Measurements from ENCODE around the gene KDM2A. TPM values are rescaled to one million over a fixed set of nuclear protein-coding genes. Genes with fewer than 3 reads are reported as not detected.
A peak's percentile ranks its signal among the peaks of the same experiment; 100 is the strongest.

KDM2A gene
- total and polyA plus RNA-seq, 2 donors (not counting 1 experiment from before 2014, with no cell fraction given): 132 to 229 TPM

- Mint-ChIP-seq H3K27ac (no peak overlapping the region), H3K4me3 (peak overlapping the region; percentile 61), H3K27me3 (peaks cover 12% of the 10 kb centered on the region), H3K9me3 (ENCODE audit: insufficient read depth) (no peaks in the 10 kb centered on the region), H3K4me1 (peaks cover 4% of the 10 kb centered on the region)
- intact Hi-C loops (cut with micrococcal nuclease): no loop called here
- ChIA-PET CTCF (interaction anchor here (0.7 to 2.0 kb wide), 6 partner anchors 10 to 376 kb away, joined by 3 to 6 read pairs (median 4); no protein-coding TSS in a partner anchor), POLR2A (no interaction called here)
- Histone ChIP-seq H3K4me1 (ENCODE audit: control insufficient read depth in 2 of 2, insufficient read depth in 2 of 2, low read length in 2 of 2) (peaks cover 6 to 7% of the 10 kb centered on the region in 2 donors), H3K9ac (ENCODE audit: low read length) (peak overlapping the region; percentile 35), H3K27me3 (replicated peaks in 1 of 4; ENCODE audit: control extremely low read depth in 1 of 4, control insufficient read depth in 3 of 4, insufficient read depth in 4 of 4, low read length in 3 of 4) (peaks cover 0 to 9% (median 4%) of the 10 kb centered on the region in 4 experiments), H3K27ac (ENCODE audit: low read length in 2 of 2) (no peak overlapping the region), H3K4me3 (ENCODE audit: control extremely low read depth in 1 of 5, extremely low read depth in 1 of 5, insufficient read depth in 1 of 5, low read depth in 2 of 5, low read length in 4 of 5) (no peak overlapping the region), H2AFZ (ENCODE audit: insufficient read depth, low read depth, low read length, poor library complexity, severe bottlenecking) (peak overlapping the region; percentile 58), H3K9me3 (ENCODE audit: control extremely low read depth in 1 of 3, control insufficient read depth in 2 of 3, insufficient read depth in 1 of 3, low read length in 2 of 3) (no peaks in the 10 kb centered on the region), H4K20me1 (ENCODE audit: control insufficient read depth, insufficient read depth, low read length, poor library complexity, severe bottlenecking) (no peaks in the 10 kb centered on the region), H3K36me3 (replicated peaks in 1 of 2; ENCODE audit: control extremely low read depth in 1 of 2, control insufficient read depth in 1 of 2, extremely low read depth in 1 of 2, insufficient read depth in 2 of 2, low read length in 1 of 2) (no peaks in the 10 kb centered on the region), H3K4me2 (replicated peaks; ENCODE audit: low read depth, low read length, poor library complexity, severe bottlenecking) (peak overlapping the region; percentile 72), H3K79me2 (ENCODE audit: control insufficient read depth, insufficient read depth, low read length) (no peaks in the 10 kb centered on the region)
- DNase-seq: peak; percentile 69
- peak; percentile 78 for TF ChIP-seq CTCF (IDR thresholded peaks at IDR 0.05)
- no peak for TF ChIP-seq EZH2 (IDR thresholded peaks at IDR 0.05; ENCODE audit: borderline replicate concordance, insufficient read depth, low read depth, low read length, poor library complexity, severe bottlenecking)
- 44% methylated on average over 53 of the region's 53 CpGs for WGBS (ENCODE audit: insufficient coverage)
- peak; percentile 86 for ATAC-seq (ENCODE audit: low read depth)
These were observed 47.4 kb upstream of the KDM2A start for GRCh38 chr11:67071420-67072284.

- H3K79me2 ChIP-seq (ENCODE audit: control insufficient read depth, insufficient read depth, low read length): no peaks in the 10 kb centered on the region
- H3K4me2 ChIP-seq (replicated peaks; ENCODE audit: low read depth, low read length, poor library complexity, severe bottlenecking): no peak overlapping the region
- no peak overlapping the region for H3K27ac Mint-ChIP-seq
- H3K27me3 Mint-ChIP-seq: peaks cover 12% of the 10 kb centered on the region
- peaks cover 4% of the 10 kb centered on the region for H3K4me1 Mint-ChIP-seq
- H3K9ac ChIP-seq (ENCODE audit: low read length): no peak overlapping the region
- DNase-seq (no peak), ATAC-seq (ENCODE audit: low read depth) (no peak)
- intact Hi-C loops (cut with micrococcal nuclease): no loop called here
- H4K20me1 ChIP-seq (ENCODE audit: control insufficient read depth, insufficient read depth, low read length, poor library complexity, severe bottlenecking): no peaks in the 10 kb centered on the region
- no peak overlapping the region for H3K4me3 Mint-ChIP-seq
- POLR2A ChIA-PET: interaction anchor here (0.7 kb wide), 1 partner anchor 115 kb away, joined by 3 read pairs; no protein-coding TSS in a partner anchor
- no peaks in the 10 kb centered on the region for H3K9me3 ChIP-seq (ENCODE audit: control extremely low read depth in 1 of 3, control insufficient read depth in 2 of 3, insufficient read depth in 1 of 3, low read length in 2 of 3)
- peaks cover 6 to 7% of the 10 kb centered on the region in 2 donors for H3K4me1 ChIP-seq (ENCODE audit: control insufficient read depth in 2 of 2, insufficient read depth in 2 of 2, low read length in 2 of 2)
- no peak overlapping the region for H3K4me3 ChIP-seq (ENCODE audit: control extremely low read depth in 1 of 5, extremely low read depth in 1 of 5, insufficient read depth in 1 of 5, low read depth in 2 of 5, low read length in 4 of 5)
- H3K27me3 ChIP-seq (replicated peaks in 1 of 4; ENCODE audit: control extremely low read depth in 1 of 4, control insufficient read depth in 3 of 4, insufficient read depth in 4 of 4, low read length in 3 of 4): peaks cover 0 to 10% (median 5%) of the 10 kb centered on the region in 4 experiments
- H3K9me3 Mint-ChIP-seq (ENCODE audit: insufficient read depth): no peaks in the 10 kb centered on the region
- WGBS (ENCODE audit: insufficient coverage): 87% methylated on average over 11 of the region's 11 CpGs
- TF ChIP-seq CTCF (IDR thresholded peaks at IDR 0.05): no peak
- no peak for TF ChIP-seq EZH2 (IDR thresholded peaks at IDR 0.05; ENCODE audit: borderline replicate concordance, insufficient read depth, low read depth, low read length, poor library complexity, severe bottlenecking)
- CTCF ChIA-PET: interaction anchor here (0.6 to 2.0 kb wide), 7 partner anchors 9 to 377 kb away, joined by 3 to 5 read pairs (median 3); partner anchors contain the start of gene RHOD
- no peak overlapping the region for H2AFZ ChIP-seq (ENCODE audit: insufficient read depth, low read depth, low read length, poor library complexity, severe bottlenecking)
- H3K36me3 ChIP-seq (replicated peaks in 1 of 2; ENCODE audit: control extremely low read depth in 1 of 2, control insufficient read depth in 1 of 2, extremely low read depth in 1 of 2, insufficient read depth in 2 of 2, low read length in 1 of 2): no peaks in the 10 kb centered on the region
- H3K27ac ChIP-seq (ENCODE audit: low read length in 2 of 2): no peak overlapping the region
These were observed 46.8 kb upstream of the KDM2A start for GRCh38 chr11:67072295-67072694.

Data from B cell (primary cell).